NCI-H446 (cell line): ENCODE measurements around the gene UBD.
A peak's percentile ranks its signal among the peaks of the same experiment; 100 is the strongest.

Source experiments
- DNase-seq, 2 experiments: peaks; one replicate each; lab custom pipeline; 2025; lab: John Stamatoyannopoulos, UW

Gene UBD

GRCh38 chr6:29561091-29561490 lies 1.6 kb upstream of the UBD start:
- no peak for DNase-seq

- DNase-seq = no peak
Observed at GRCh38 chr6:29558439-29559079, 973 bp downstream of the UBD start.

- DNase-seq = no peak
Observed at GRCh38 chr6:29557320-29557719, 2.2 kb downstream of the UBD start.

- DNase-seq = no peak
Observed at GRCh38 chr6:29554764-29555163, 4.8 kb downstream of the UBD start.

GRCh38 chr6:29553268-29554057 lies 6.1 kb downstream of the UBD start:
- no peak for DNase-seq

- DNase-seq = peak in 1 of 2 experiments; percentile 14
Observed at GRCh38 chr6:29552512-29553051, 7.0 kb downstream of the UBD start.

GRCh38 chr6:29547573-29547972 lies 12.0 kb downstream of the UBD start:
- no peak for DNase-seq

- DNase-seq = no peak
Observed at GRCh38 chr6:29537714-29538403, 21.7 kb downstream of the UBD start.

- DNase-seq = no peak
Observed at GRCh38 chr6:29532320-29532951, 27.1 kb downstream of the UBD start.

- no peak for DNase-seq
Observed at GRCh38 chr6:29531668-29532067, 27.9 kb downstream of the UBD start.

GRCh38 chr6:29530671-29531310 lies 28.7 kb downstream of the UBD start:
- DNase-seq = no peak

GRCh38 chr6:29529956-29530355 lies 29.6 kb downstream of the UBD start:
- no peak for DNase-seq

- DNase-seq = no peak
Observed at GRCh38 chr6:29528988-29529560, 30.5 kb downstream of the UBD start.

GRCh38 chr6:29528300-29528931 lies 31.1 kb downstream of the UBD start:
- no peak for DNase-seq

- DNase-seq = no peak
Observed at GRCh38 chr6:29527564-29527963, 32.0 kb downstream of the UBD start.

GRCh38 chr6:29527126-29527525 lies 32.4 kb downstream of the UBD start:
- no peak for DNase-seq

GRCh38 chr6:29525311-29525639 lies 34.3 kb downstream of the UBD start:
- no peak for DNase-seq

- no peak for DNase-seq
Observed at GRCh38 chr6:29524444-29525310, 34.9 kb downstream of the UBD start.

GRCh38 chr6:29524044-29524443 lies 35.5 kb downstream of the UBD start:
- no peak for DNase-seq

GRCh38 chr6:29522227-29522626 lies 37.3 kb downstream of the UBD start:
- DNase-seq = no peak
